GM21526 (cell line): Measurements from ENCODE around the gene CCNQ.
"Not testable (repeated sequence)": the region's sequence is repeated elsewhere in the genome, so short reads cannot be mapped to it uniquely, and the experiment has no call there.

ENCODE experiments used
- ATAC-seq: cut with Tn5 transposase; IDR thresholded peaks from one replicate; pipeline ENCODE4 v1.9.1; 2021; ENCODE audit warnings: moderate library complexity; ENCODE audit not compliant: unreplicated experiment, low FRiP score

CCNQ gene

DNA sequence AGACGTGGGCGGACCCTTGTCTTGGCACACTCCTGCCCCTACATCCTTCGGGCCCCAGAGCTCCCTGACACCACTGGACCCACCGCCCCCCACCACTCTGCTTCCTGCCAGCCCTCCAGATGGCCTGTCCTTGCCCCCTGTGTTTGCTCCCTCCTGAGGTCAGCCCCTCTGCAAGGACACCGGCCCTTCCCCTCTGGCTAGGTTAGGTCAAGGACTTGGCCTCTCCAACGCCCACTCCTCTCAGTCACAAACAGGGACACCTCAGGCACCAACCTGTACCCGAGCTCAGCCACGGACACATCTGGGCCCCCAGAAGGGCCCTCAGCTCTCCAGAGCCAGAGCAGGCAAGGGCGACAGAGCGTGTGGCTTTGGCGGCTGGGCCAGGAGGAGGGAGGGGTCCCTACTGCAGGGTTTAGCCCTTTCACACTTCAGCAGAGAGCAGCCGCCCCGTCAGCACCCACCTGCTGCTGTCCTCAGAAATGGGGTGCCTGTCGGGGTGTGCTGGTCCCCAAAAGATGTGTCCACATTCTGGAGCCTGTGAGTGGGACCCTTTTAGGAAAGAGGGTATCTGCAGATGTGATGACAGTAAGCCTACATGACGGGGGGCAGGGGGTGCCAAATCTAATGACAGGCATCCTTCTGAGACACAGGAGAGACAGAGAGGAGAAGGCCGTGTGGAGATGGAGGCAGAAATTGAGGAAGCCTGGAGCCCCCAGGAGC is 24.5 kb upstream of the CCNQ start:
- ATAC-seq = no peak

DNA sequence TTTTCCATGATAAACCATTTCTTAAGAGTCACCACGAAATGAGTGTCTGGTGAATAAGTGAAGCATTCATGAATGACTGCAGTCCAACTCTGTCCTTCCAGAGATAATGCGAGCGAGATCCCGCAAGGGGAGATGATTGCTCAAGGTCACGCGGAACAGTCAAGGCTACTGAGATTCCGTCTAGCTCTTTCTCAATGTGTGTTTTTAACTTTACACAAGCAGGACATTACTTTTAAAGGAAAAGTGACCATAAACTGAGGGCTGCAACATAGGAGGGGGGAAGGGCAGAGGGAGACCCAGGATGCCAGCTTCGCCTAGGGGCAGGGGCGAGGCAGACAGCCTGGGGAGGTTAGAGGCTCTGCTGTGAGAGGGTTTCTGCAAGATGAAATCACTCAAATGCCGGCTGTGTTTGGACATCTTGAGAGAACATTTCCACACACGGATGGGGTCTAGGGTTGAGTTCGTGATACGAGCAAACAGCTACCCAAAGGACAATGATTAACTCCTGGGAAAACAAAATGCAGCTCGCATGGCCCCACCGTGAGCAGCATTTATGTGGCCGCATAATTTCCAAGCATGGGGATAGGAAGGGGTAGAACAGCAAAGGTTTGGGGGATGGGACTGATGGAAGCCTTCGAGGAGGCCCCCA is 23.8 kb upstream of the CCNQ start:
- ATAC-seq = no peak

DNA sequence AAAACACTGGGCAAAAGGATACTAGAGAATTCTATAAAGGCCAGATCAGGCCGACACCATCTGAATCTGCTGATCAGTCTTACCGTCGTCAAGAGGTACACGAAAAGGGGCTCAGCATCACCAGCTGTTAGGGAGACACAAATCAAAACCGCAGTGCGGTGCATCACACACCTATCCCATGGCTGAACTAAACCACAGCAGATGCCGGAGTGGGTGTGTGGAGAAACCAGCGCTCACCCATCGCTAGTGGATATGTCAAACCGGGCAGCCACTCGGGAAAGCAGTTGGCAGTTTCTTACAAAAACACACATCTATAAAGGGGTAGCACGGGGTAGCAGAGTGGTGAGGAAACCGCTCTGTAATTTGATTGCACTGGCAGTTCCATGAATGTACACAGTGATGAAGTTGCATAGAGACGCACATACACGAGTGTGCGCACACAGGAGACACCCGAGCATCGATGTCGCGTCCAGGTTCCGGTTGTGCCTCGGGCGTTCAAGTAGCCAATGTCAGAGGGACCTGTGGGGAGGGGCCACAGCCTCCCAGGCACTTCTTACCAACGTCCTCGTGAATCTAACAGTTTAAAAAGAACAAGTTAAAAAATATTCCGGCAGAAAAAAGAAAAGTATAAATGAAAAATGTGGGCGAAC is 23.1 kb upstream of the CCNQ start:
- no peak for ATAC-seq

DNA sequence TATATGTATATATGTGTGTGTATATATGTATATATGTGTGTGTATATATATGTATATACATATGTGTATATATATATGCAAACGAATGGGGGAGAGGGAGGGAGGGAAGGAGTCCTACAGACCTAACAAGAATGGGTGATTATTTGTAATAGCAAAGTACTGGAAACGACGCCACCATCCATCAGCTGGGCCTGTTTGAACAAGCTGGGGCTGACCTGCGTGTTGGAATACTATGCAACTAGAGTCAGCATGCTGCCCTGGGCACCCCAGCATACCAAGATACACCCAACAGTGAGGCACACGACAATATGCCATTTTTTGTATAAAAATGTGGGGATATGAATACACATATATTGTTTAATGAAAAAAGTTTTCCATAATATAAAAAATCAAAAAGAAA is 21.6 kb upstream of the CCNQ start:
- no peak for ATAC-seq

DNA sequence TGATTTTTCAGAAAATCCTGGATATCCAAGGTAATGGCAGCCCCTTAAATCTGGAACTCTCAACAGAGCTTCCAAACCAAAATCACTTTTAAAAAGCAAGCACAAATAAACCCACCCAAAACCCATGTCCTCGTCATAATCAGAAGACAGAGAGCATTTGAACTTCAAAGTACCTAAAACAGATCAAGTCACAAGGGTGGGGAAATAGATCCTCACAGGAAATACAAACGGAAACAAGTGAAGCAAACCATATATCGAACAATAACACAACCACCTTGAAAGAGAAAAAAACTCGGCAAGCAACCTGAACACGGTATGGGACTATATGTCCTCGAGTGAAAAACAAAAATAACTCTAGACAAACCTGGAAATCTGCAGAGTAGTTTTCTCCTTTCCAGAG is 15.9 kb upstream of the CCNQ start:
- ATAC-seq = no peak

DNA sequence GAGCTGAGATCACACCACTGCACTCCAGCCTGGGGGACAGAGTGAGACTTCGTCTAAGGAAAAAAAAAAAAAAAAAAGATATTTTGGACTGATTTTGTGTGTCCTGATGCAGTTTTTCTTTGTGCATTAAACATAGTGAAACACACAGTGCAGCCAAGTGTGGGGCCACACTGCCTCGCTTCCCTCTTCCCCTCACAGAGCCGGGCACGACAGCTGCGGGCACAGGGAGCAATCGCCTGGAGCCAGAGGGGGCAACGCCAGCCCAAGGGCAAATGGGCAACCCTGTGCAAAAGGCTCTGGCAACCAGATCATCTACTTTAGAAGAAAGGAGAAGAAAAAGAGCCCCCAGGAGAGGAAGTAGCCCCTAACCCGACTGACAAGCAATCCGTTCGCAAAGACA is 13.5 kb upstream of the CCNQ start:
- no peak for ATAC-seq

DNA sequence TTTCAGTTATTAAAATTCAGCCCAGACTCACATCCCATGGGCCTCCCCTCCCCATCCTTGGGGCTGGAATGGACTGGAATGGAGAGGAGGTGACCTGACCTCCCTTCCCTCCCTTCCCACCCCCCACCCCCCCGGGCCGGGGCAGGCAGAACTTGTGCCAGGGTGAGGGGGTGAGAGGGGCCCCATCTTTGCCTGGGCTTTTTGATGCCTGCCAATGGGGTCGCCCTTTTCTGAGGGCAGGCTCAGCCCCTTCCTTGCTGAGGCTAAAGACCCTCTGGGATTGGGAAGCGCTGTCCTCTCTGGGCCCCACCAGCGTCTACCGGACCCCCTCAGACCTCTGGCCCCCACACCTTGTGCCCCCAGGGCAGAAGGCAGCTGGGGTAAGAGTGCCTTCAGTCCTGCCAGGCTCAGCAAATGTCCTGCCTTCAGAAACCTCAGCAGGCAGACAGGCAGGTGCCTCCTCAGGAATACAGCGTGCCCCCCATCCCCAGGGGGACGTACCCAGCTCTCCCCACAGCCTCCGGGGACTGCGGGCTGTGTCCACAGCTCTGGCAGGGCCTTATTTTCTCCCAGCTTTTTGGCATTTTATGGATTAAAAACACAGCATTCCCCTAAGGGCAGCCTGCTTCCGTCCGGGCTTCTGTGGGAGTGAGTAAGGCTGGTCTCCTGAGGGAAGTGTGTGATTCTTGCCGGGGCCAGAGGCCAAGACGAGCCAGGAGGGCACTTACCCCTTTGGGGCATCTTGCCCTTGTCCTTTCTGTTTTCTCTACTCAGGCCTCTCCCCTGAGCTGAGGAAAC is 12.6 kb upstream of the CCNQ start:
- no peak for ATAC-seq

DNA sequence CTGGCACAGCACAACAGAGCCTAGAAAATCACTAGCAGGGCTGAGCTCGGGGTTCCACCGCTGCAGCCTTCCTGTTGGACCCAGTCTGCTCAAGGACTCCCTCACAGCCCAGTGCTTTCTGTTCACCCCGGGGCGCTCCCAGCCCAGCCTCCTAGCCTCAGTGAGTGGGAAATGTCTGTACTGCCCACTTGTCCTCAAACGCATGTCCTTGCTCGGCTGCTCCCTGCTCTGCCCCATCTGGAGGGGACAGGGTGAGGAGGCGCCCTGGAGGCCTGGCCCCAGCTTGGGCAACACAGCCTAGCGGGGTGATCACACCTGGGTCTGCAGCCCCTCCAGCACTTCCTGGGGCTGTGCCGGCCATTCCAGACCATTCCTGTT is 11.9 kb upstream of the CCNQ start:
- ATAC-seq = no peak

DNA sequence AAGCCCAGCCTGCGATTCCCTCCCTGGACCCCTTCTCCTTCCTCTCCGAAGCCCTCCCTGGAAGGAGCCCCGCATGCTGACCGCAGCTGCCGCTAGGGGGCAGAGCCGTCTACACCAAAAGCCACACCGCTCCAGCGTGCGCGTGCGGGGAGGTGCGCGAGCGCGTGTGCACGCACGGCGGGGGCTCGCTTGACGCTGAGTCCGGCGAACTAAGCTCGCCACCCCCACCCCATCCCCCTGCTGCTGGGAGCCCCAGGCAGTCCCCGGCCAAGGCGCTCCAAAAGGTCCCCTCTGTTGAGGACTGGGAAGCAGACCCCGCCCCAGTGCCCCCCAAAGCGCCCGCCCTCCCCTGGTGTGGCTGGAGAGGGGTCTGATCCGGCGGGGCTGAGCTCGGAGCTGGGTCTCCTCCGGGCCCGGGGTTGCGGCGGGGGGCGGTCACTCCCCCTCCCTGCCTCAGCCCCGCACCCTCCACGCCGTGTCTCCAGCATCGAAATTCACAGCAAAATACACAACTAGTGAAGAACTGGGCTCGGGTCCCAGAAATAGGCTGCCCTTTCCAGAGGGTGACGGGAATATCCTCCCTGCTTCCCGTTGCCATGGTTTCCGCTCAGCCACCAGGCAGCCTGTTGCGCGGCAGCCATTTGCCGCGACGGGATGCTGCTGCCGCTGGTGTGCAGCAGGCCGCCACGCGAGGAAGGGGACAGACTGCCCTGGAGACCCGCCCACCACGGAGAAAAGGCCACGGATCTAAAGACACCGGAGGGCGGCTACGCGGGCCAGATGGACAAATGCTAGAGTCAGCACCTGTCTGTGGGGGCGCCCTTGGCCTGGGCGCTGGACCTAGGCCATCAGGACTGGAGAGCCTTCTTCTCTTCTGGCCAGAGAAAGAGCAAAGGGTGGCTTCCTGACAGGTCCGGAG is 11.2 kb upstream of the CCNQ start:
- ATAC-seq = peak; percentile 66

DNA sequence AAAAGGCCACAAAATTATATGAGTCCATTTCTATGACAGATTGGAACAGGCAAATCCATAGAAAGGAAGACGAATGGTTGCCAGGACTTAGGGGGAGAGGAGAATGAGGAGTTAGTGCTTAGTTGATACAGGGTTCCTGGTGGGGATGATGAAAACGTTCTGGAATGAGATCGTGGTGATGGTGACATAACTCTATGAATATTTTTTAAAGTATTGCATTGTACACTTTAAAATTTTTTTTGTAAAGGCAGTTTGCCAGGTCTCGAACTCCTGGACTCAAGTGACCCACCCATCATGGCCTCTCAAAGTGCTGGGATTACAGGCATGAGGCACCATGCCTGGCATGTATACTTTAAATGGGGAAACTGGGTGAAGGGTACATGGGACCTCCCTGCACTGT is 9.9 kb upstream of the CCNQ start:
- ATAC-seq = no peak

DNA sequence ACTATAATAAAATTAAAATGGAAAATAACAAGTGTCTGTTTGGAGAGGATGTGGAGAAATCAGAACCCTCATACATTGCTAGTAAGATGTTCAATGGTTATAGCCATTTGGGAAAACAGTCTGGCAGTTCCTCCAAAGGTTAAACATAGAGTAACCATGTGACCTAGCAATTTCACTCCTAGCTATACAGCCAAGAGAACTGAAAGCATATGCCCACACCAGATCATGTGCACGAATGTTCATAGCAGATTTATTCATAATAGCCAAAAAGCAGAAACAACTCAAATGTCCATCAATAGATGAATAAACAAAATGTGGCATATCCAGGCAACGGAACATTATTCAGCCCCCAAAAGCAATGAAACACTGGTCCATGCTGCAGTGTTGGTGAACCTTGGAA is 9.4 kb upstream of the CCNQ start:
- no peak for ATAC-seq

DNA sequence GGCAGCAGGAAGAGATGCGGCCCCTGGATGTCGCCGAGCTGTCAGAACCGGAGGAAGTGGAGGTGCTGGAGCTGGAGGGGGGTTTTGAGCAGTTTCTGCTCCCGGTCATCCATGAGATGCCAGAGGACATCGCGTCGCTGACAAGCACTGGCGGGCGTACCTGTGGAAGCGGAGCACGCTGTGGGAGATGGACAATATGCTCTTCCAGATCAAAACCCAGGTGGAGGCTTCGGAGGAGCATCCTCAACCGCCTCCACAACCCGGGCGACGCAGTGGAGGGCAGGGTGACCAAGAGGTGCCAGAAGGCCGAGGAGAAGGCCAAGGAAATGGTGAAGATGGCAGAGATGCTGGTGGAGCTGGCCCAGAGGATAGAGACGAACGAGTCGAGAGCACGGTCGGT is 7.6 kb upstream of the CCNQ start:
- ATAC-seq = no peak

DNA sequence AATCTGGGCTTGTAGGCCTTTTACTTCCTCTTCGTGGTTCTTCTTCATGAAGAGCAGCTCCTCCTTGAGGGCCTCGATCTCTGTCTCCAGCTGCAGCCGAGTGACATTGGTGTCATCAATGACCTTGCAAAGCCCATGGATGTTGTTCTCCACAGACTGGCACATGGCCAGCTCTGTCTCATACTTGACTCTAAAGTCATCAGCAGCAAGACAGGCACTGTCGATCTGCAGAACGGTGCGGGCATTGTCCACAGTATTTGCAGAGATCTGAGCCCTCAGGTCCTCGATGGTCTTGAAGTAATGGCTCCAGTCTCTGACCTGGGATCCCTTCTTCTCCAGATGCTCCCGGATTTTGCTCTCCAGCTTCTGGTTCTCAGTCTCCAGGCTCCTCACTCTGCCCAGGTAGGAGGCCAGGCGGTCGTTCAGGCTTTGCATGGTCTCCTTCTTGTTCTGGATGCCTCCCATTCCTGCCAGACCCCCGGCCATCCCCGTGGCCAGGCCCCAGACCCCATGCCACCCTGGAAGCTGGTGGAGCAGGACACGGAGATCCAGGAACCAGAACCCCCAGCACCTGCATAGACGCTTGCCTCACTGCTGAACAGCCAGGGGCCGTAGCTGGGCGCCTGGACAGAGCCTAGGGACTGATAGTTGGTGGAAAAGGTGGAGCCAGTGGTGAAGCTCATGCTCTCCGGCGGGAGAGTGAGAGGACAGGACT is 5.9 kb upstream of the CCNQ start:
- ATAC-seq = not testable (repeated sequence)

DNA sequence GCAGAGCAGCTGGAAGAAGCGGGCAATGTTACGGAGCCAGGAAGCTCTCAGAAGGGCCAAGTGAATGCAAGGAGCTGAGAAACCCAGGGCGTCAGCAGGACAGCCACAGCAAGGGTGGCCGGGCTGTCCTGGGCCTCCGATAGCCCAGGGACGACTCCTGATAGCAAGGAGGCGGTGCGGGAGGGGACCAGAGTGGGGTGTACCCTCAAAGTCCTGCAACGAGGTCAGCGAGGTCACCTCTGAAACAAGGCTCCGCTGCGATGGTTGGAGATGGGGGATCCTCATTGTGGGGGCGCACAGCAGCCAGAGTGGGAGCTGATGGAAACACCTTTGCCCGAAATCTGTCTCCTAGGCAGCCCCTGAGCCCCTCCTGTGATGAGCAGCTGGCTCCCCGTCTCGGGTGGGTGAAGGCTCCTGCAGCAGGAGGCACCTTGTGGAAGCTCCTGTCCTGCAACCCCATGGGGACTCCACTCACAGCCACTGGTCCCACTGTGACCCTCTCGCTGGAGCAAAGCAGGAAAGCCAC is 4.3 kb upstream of the CCNQ start:
- ATAC-seq = no peak

DNA sequence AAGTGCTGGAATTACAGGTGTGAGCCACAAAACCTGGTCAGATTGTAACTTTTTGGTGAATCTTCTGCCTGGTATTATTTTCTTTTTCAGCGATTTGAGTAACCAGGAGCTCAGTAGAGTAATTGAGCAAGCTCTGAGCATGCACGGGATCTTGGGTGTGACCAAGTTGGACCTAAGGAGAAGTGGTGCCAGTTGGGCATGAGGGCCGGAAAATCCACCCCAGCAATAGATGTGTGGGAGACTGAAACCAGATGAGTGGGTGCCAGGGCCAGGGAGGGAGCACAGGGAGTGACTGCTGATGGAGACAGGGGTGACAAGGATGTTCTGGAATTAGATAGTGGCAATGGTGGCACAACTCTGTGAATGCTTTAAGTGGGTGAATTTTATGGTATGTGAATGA is 3.7 kb upstream of the CCNQ start:
- ATAC-seq = no peak

DNA sequence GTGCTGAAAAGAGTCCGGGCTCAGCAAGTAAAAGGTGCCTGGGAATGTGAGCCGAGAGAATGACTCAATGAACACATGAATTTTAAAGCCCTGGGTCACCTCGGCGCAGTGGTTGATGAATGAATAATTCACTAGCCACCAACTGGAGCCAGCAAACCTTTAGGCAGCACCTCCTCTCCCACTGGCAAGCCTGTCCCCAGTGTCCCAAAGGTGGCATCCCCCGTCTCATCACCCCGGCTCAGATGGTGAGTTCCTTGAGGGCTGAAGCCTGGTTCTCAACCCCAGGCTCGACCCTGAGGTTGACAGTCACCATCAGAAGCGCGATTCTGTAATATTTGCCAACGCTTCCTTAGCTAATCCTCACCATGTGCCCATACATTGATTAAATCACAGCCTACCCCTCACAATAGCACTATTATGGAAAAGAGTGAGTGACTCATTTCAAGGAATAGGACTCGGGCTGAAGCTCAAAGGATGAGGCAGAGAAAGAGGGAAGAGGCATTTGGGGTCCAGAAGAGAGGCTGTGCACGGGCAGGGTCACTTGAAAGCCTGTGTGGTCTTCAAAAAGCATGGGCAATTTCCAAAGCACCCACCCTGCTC is 2.7 kb upstream of the CCNQ start:
- ATAC-seq = no peak

DNA sequence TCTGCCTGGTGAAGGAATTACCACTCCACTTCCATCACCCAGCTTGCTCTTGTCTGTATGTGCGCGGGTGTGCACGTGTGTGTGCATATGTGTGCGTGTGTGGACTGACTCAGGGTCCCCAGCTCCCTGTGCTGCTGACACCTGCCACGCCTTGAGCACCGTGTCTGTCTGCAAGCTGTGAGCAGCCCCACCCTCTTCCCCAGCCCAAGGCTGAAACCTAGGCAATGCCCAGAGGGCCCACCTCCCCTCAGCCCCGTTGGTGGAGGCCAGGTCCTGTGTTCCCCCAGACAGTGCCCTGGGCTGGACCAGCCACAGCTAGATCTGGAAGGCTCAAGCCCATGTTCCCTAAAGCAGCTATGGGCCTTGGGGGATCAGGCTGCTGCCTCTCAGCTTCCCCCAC is 2.0 kb upstream of the CCNQ start:
- no peak for ATAC-seq

DNA sequence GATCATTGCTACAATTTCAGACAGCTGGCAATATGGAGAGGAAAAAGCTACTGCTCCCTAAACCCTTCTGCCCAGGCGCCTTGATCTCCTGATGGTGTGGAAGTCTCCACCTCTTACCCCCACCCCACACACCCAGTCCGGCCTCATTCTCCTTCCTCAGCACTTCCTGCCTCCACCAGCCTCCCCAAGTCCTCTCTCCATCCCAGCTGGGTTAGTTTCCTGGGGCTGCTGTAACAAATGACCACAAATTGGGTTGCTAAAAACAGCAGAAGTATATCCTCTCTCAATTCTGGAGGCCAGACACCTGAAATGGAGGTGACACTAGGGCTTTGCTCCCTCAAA is 1.1 kb upstream of the CCNQ start:
- no peak for ATAC-seq
